ENCODE measurements around the gene GSTM3. TPM values are rescaled to one million over a fixed set of nuclear protein-coding genes. Genes with fewer than 3 reads are reported as not detected.
A peak's percentile ranks its signal among the peaks of the same experiment; 100 is the strongest.

Gene GSTM3
- total and polyA plus RNA-seq, 2 donors from 2014 or later, result 54.7 to 405 TPM

DNA sequence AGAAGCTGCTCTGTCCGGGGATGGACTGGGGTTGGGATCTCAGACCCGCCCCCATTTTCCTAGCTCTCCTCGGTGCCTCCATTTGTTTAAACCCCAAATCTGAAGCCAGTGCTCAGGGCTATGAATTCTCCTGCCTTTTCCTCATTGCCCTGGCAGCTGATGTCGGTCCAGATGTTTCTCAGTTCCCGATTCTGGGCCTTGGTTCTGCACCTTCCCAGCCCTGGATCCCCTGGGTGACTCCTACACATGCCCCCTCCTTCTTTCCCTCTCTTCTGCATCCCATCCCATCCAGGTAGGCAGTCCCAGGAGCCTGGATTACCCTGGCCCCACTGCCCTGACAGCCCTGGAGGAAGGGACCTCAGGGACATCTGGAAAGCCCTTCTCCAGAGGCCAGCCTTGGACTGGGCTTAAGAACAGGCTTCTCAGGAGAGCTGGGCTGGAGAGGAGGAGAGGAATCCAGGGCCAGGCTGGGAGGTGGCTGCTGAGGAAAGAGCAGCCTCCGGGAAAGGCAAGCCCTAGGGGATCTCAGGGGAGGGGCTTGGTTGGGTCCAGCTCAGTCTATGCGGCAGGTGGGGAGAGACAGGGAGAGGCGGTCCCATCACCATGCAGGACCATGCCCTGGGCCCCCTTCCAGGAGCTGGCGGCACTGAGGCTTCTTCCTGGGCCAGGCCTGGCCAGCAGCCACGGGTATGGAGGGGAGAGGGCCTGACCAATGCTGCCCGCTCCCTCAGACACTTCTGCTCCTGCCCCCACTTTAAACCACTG is 29.7 kb upstream of the GSTM3 start:
- Histone ChIP-seq H3K9me3 (ENCODE audit: control insufficient read depth in 2 of 3, insufficient read depth in 1 of 3, low read length in 3 of 3) (no peaks in the 10 kb centered on the region), H3K27ac (ENCODE audit: low read depth in 2 of 2, low read length in 2 of 2) (no peak overlapping the region), H3K4me1 (ENCODE audit: control insufficient read depth in 2 of 3, insufficient read depth in 2 of 3, low read depth in 1 of 3, low read length in 3 of 3) (no peaks in the 10 kb centered on the region), H3K4me3 (ENCODE audit: low read length in 3 of 3) (no peak overlapping the region), H3K9ac (ENCODE audit: low read length in 3 of 3) (no peak overlapping the region), H3K36me3 (ENCODE audit: control insufficient read depth in 2 of 3, insufficient read depth in 3 of 3, low read length in 3 of 3) (no peaks in the 10 kb centered on the region), H3K27me3 (ENCODE audit: control insufficient read depth, insufficient read depth, low read length) (no peaks in the 10 kb centered on the region)
- intact Hi-C loops (cut with DNase I), result loop anchor here (5.0 kb wide), 2 partner anchors 128 to 223 kb away; partner anchors contain the start of gene GNAI3
- FAIRE-seq (no peak), DNase-seq (peak in 2 of 5 donors; percentile 48)
- TF ChIP-seq, protein P1, sequence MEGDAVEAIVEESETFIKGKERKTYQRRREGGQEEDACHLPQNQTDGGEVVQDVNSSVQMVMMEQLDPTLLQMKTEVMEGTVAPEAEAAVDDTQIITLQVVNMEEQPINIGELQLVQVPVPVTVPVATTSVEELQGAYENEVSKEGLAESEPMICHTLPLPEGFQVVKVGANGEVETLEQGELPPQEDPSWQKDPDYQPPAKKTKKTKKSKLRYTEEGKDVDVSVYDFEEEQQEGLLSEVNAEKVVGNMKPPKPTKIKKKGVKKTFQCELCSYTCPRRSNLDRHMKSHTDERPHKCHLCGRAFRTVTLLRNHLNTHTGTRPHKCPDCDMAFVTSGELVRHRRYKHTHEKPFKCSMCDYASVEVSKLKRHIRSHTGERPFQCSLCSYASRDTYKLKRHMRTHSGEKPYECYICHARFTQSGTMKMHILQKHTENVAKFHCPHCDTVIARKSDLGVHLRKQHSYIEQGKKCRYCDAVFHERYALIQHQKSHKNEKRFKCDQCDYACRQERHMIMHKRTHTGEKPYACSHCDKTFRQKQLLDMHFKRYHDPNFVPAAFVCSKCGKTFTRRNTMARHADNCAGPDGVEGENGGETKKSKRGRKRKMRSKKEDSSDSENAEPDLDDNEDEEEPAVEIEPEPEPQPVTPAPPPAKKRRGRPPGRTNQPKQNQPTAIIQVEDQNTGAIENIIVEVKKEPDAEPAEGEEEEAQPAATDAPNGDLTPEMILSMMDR (IDR thresholded peaks at IDR 0.05; ENCODE audit: borderline replicate concordance, extremely low read depth, insufficient read depth), result no peak

DNA sequence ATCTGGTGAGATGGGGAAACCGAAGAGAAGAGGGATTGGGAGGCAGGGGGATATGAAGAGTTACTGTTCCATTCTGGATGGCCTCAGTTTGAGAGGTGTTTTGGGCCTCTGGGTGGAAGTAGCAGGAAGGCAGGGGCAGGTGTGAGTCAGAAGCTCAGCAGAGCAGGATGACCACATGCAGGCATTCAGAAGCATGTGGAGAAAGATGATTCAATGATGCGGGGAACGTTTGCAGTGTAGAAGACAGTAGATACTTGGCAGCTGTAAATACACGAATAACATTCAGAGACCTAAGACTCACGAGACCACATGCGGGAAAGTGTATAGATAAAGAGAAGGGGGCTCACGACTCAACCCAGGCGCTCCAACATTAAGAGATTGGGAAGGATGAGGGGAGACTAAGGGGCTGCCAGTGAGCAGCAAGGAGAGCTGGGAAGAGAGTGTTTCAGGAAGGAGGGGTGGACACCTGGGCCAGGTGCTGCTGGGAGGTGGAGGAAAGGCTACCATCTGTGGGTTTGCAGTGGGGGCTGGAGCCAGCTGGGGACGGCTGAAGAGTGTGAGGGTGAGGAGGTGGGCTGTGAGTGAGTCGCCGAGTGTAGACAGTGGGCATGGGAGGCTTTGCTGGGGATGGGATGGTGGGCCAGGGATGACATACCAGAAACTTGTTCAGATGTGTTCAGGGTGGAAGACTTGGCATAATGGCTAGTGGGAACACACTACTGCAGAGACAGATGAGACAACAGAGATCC is 28.7 kb upstream of the GSTM3 start:
- H3K9me3 ChIP-seq (ENCODE audit: control insufficient read depth in 2 of 3, insufficient read depth in 1 of 3, low read length in 3 of 3), result no peaks in the 10 kb centered on the region
- FAIRE-seq, result no peak
- intact Hi-C loops (cut with DNase I), result loop anchor here (5.0 kb wide), 2 partner anchors 127 to 222 kb away; partner anchors contain the start of gene GNAI3
- no peak overlapping the region for H3K9ac ChIP-seq (ENCODE audit: low read length in 3 of 3)
- no peaks in the 10 kb centered on the region for H3K4me1 ChIP-seq (ENCODE audit: control insufficient read depth in 2 of 3, insufficient read depth in 2 of 3, low read depth in 1 of 3, low read length in 3 of 3)
- TF ChIP-seq, protein P1 (IDR thresholded peaks at IDR 0.05; ENCODE audit: borderline replicate concordance, extremely low read depth, insufficient read depth), result no peak
- H3K27me3 ChIP-seq (ENCODE audit: control insufficient read depth, insufficient read depth, low read length), result no peaks in the 10 kb centered on the region
- no peak overlapping the region for H3K27ac ChIP-seq (ENCODE audit: low read depth in 2 of 2, low read length in 2 of 2)
- no peak overlapping the region for H3K4me3 ChIP-seq (ENCODE audit: low read length in 3 of 3)
- peak in 2 of 5 donors; percentile 25 to 27 for DNase-seq
- H3K36me3 ChIP-seq (ENCODE audit: control insufficient read depth in 2 of 3, insufficient read depth in 3 of 3, low read length in 3 of 3), result no peaks in the 10 kb centered on the region

DNA sequence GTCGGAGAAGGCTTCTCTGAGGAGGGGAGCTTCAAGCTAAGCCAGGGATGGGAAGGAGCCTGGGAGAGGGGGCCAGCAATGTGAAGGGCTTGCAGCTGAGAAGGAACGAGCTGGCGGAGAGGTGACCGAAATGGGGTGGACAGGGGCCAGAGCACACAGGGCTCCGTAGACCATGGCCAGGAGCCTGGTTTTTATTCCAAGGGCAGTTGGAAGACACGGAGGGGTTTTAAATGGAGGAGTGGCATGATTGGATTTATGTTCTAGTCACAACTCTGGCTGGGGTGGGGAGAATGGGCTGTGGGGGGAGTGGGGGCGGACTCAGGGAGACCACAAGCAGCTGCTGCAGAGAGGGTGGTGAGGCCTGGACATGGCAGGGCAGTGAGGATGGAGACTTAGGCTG is 28.0 kb upstream of the GSTM3 start:
- intact Hi-C loops (cut with DNase I), result no loop called here
- Histone ChIP-seq H3K4me1 (ENCODE audit: control insufficient read depth in 2 of 3, insufficient read depth in 2 of 3, low read depth in 1 of 3, low read length in 3 of 3) (no peaks in the 10 kb centered on the region), H3K4me3 (ENCODE audit: low read length in 3 of 3) (no peak overlapping the region), H3K9me3 (ENCODE audit: control insufficient read depth in 2 of 3, insufficient read depth in 1 of 3, low read length in 3 of 3) (no peaks in the 10 kb centered on the region), H3K27ac (ENCODE audit: low read depth in 2 of 2, low read length in 2 of 2) (no peak overlapping the region), H3K9ac (ENCODE audit: low read length in 3 of 3) (no peak overlapping the region), H3K36me3 (ENCODE audit: control insufficient read depth in 2 of 3, insufficient read depth in 3 of 3, low read length in 3 of 3) (no peaks in the 10 kb centered on the region), H3K27me3 (ENCODE audit: control insufficient read depth, insufficient read depth, low read length) (no peaks in the 10 kb centered on the region)
- TF ChIP-seq, protein P1 (IDR thresholded peaks at IDR 0.05; ENCODE audit: borderline replicate concordance, extremely low read depth, insufficient read depth), result no peak
- no peak for FAIRE-seq
- peak; percentile 43 to 55 (median 45) for DNase-seq

Measured in kidney (tissue), 14 donors.